IPS DF 4.7 (cell line): ENCODE results near the gene EIF4E3.

Experiments used
- DNase-seq: peaks from one replicate; pipeline ENCODE4 v3.0.0-alpha.2; 2013; ENCODE audit warnings: low spot score; ENCODE audit errors: extremely low read depth

Gene EIF4E3

DNA sequence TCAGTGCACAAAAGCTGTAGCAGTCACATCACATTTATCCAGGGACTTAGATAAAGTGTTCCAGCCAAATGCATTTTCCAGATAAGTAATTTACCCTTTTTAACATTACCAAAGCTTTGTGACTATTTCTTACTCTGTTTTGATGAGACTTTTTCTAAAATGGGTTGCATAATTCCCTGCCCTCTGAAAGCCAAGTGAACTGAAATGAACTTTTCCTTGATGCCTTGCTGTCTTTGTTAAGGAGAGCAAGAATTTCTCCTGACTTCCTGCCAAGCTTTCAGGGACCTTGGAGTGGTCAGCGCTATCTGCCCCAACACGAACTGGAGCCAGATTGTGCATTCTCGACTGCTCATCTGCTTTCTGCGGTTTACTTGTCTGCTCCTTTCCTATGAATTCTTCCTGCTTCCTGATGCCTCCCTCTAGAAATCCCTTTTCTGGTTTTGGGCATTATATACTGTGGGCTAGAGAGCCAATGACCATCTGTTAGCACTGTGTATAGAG lies 34.8 kb downstream of the EIF4E3 start:
- no peak for DNase-seq

DNA sequence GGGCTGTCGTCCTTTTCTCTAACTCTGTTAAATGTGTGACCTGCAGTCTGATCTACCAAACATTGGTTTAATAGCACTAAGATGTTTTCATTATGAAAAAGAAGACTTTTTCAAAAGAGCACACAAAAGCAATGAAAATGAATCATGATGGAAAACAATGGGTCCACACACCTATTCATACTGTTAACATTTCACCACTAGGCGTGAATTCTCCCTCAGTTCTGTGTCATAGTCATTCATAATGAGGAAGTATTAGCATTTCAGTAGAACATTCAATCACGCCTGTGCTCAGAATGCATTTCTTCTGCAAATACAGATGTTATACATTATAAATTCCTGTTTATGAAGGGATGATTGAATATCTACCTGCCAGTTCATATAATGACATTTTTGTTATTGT lies 35.9 kb downstream of the EIF4E3 start:
- no peak for DNase-seq

DNA sequence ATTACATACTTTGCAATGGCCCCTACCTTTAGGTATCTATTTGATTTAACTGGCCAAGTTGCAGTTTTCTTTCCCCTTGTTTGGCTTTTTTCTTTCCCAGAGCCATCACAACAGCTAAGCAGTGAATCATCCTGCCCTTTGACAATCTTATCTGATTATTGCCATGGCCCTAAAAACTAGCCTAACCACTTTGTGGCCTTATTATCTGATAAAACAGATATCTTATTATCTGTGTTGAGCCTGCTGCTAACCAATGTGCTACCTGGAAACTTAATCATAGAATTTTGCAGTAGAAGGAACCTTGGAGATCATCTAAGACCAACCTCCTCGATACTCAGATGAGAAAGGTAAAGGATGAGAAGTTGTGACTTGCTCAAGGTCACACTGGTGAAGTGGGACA lies 37.1 kb downstream of the EIF4E3 start:
- no peak for DNase-seq

DNA sequence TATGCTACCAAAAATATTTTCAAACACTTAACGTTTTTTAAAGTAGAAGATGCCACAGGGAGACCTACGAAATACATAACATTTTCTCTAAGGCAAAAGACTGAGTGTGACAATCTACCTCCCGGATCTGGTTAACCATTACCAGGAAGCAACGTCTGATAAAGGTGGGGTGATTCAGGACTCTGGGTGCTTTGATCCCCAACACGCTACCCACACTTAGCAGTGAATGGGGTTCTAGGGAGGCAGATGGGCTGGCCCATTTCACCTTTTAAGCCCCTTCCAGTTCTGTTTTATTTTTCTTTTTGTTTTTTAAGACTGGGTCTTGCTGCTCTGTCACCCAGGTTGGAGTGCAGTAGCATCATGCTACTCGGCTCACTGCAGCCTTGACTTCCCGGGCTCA lies 39.5 kb downstream of the EIF4E3 start:
- DNase-seq, result no peak

DNA sequence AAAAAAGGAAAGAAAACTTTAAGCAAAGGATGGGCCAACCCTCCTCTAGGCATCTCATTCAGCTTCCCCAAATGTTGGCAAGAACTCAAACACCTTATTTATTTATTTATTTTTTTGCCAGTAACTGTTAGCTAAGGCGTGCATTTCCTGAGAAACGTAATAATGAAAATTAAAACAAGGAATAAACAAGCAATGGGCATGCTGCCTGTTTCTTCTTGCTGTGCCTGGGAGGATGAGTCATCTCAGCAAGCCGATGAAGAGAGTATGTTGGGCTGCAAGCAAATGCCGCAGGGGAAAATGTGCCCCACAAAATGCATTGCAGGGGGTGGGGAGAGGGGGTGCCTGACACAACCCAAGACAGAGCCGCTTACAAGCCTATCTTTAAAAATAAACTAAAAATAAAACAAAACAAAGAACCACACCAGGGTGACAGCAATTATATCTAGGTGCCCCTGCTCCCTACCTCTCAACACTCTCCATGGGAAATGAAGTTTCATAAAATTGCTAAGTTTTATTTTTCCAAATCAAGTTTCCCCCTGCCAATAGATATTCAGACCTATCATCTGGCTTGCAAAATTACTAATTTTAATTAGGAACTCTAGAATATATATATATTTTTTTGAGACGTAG lies 40.3 kb downstream of the EIF4E3 start:
- DNase-seq, result no peak

DNA sequence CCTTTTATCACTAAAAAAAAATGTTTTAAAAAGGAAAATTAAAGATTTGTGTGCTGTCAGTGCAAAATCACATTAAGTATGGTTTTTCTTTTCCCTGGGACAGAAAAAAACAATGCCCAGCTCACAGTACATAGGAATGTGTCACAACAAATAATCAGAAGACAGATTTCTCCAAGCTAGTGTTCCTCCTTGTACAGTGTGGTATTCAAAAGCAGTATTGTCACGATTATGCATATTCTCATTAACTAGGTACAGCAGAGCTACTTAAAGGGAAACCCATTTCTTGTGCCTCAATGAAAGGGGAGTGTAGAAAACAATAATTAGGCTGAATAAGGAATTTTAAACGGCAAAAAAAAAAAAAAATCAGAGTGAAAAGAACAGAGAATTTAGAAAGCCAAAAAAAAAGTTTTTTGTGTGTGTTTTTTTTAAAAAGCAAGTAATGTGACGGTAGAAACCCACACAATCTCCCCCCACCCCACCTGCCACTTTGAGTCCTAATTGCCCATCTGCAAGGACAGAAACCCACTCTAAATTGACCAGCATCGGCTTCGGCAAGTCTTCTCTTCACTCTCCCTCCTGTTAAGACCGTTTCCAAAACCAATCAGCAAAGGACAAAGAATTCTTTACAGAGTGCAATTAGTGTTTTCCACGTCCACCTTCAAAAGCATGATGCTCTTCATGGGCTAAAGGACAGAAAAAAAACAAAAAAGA lies 41.0 kb downstream of the EIF4E3 start:
- no peak for DNase-seq

DNA sequence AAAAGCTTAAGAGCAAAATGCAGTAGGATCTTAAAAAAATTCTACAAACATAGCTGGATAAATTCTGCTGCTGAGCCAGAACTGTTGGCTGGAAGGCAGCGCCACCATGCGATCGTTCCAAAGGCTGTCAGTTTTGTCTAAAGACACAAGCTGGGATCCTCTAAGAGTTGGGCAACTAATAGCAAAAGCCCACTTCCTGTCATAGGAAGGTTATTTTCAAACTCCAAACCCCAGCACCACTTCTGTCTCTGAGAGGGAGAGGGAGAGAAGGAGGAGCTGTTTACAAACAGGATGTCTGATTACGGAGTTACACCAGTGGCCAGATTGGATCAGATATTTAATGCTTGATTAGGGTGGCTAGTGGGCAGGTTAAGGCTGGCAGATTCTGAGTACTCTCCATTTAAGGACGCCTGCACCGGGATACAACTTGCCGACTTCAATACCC lies 44.0 kb downstream of the EIF4E3 start:
- DNase-seq, result peak; percentile 53

DNA sequence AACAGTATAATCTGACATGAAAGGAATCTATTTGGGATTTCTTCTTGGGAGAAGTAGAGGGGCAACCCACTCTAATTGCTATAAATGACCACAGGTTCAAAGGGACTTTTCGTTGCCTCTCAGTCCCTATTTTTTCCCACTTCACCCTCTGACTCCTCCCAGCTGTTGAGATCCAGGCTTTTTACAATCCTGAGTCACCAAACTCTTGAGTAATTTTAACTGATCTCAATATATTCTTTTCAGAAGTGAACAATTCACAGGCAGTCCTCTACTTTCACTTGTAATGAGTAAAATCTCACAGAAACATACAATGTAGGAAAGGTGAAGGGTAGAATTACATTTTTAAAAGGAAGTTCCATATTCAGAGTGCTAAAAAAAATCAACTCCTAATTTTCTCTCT lies 44.6 kb downstream of the EIF4E3 start:
- DNase-seq, result no peak

DNA sequence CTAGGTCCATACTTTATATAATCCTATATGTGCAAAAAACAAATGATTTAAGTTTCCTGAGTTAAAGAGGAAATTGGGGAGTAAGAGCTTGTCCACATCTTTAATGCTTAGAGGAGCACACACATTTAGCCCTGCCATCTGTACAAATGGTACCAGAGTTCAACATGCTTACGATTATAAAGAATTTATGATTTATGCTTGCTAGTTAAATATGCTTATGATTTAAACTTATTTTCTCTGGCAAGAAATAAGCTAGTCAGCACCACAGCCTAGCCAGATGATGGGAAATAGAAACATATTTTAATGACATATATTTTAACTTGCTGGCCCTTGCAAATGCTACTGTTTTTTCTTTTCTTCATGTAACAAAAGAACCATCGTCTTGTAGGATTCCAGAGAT lies 48.3 kb downstream of the EIF4E3 start:
- no peak for DNase-seq

DNA sequence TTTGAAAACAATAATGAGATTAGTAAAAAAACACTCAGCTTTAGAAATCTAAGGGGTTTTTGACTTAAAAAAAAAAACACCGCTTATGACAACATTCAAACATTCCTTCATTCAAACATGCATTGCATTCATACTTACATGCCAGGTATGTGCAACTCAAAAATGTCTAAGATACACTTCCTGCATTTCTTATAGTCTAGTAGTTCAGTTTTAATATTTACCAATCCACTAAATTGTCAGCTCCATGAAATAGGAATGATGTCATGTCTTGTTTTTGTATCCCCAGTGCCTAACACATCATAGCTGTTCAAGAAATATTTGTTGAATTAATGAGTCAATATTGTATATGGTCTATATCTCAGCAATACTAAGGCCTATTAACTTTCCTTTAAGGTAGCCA lies 51.7 kb downstream of the EIF4E3 start:
- DNase-seq, result no peak

DNA sequence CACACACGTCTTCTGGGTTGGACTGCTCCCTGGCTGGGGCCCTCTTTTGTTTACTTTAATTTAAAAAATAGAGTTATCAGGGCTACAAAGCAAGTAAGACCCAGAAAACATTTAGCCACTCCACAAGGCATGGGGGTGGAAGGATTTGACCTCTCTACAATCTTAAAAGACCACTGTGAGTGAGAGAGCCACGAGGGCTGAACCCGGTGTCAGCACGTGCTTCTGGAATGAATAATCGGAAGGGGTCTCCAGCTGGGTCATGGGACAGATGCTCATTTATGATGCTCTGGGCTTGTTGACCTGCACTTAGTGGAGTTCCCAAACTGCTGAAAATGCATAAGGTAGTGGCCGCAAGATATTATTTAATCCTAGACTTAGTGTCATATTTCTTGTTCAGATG lies 52.4 kb downstream of the EIF4E3 start:
- DNase-seq, result no peak

DNA sequence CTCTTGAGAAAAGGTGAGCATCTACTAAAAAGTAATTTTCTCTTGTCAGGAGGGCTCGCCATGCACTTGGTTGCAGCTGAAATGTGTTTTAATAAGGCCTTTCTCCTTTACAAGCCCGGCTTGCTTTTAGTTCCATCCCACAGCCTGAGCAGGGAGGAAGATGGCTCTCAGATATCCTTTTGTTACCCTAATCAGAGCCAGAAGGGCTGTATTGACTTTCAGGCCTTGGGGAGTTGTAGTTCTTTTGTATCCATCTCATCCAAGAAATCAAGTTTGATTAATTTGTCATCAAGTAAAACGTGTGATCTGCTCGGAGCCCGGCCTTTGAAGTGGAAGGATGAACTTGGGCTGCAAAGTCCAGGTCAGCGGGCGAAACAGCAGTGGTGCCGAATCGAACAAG lies 52.9 kb downstream of the EIF4E3 start:
- DNase-seq, result no peak

DNA sequence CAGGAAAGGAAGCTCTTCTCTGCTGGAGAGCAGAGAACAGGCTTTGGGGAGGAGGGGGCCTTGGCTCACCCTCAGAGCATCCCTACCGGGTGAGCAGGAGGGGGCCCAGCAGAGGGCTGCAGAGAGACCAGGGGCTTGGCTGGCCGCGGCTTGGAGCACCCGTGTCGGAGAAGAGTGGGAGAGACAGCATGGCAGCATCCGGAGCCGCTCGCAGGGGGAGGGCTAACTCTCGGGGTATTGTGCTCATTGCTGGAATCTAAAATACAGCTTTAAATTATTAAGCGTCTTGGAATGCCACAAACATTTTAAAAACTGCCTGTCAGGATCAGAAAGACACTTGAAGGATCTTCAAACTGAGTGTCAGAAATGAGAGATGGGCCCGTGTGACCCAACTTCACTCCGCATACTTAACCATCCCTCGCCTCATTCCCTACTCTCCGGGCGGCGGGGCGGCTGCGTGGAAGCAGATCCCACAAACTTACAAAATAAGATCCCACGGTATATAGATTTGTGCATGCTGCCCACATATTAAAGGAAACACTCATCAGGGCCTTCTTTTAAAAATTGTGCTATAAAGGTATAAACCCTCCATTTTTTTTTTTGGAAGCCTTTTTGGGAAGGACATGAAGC lies 53.9 kb downstream of the EIF4E3 start:
- DNase-seq, result no peak

DNA sequence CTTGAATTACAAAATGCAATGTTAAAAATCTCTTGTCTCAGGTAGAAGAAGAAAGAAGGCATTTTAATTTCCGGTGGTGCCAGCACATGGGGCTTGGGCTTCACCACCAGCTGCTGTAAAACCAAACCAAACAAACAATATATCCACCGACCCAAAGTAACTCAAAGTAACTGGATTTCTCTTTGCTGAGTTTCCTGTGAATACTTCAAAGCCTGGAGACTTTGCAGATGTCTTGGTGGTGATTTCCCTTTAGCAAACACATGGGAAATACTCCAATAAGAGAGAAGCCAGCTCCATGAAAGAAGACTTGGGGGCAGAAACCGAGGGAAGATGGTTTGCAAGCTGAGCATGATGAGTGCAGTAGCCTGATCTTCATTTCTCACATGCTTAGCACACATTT lies 62.6 kb downstream of the EIF4E3 start:
- no peak for DNase-seq

DNA sequence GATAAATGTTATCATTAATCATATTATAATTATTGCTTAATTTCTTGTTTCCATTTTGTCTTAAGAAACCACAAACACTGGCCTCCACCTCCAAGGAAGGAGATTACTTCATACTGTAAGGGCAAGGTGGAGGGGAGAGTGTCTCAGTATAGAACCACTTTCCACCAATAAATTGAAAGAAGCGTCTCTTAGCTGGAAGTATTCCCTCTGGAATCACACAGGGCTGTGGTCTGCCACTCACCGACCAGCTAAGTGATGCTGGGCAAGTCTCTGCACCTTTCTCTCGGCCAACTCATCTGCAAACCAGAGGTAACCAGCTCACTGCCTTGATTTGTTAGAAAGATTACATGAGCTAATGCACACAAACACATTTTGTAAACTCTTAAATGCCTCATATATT lies 63.1 kb downstream of the EIF4E3 start:
- DNase-seq, result no peak

DNA sequence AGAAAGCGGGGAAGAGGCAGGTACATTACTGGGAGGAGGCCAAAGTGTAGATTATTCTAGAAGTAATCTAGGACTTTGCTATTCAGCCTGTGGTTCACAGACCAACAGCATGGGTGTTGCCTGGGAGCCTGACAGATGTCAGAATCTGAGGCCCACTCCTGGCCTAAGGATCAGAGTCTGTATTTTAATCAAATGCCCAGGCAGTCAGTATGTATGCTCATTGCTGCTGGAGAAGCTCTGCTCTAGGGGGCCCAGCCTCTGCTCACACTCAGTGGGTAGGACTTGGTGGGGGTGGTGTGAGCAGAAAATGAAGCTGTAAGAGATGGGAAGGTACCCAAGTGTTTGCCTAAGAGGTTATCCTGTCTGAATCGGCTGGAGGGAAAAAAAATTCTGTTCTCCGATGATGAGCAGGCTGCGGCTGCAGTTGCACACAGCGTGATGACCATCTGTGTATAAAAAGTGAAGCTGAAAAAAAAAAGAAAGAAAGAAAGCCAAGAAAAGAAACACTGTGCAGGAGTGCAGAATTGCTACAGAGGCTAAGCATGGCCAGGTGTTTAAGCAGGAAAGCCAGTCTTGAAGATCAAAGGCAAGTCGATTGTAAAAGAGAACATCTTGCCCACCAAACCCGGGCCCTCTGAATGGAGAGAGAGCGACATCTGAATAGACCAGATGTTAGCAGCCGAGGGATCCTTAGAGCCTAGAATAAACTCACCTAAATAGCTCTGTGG lies 65.2 kb downstream of the EIF4E3 start:
- no peak for DNase-seq

DNA sequence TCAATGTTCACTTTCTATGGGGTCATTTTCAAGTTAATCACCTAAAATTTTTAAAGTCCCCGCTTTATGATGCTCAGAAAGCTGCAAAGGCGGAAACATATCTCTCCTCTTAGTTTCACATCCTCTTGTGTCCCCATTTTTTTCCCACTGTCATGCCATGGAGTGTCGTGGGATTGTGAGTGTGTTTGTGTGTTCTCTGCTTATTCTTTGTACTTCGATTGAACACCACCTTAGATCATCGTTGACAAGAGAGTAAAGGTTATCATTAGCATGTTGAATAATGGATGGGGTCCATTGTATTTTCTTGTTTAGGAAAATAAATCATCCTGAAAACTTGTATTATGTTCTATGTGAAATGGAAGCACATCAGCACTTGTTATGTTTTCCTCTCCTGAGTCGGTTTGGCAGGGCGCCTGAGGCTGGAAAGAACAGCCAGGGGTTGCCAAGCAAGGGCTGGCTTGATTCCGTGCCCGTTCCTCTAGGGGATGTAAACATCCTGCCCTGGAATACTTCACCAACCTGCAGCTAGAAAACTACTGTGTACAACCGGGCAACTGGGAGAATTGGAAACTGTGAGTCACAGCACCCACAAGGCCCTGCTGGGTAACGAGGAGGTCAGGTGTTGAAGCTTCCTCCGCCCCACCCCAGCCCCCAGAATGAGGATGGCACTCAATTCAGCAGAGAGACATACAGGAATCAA lies 67.2 kb downstream of the EIF4E3 start:
- DNase-seq, result no peak

DNA sequence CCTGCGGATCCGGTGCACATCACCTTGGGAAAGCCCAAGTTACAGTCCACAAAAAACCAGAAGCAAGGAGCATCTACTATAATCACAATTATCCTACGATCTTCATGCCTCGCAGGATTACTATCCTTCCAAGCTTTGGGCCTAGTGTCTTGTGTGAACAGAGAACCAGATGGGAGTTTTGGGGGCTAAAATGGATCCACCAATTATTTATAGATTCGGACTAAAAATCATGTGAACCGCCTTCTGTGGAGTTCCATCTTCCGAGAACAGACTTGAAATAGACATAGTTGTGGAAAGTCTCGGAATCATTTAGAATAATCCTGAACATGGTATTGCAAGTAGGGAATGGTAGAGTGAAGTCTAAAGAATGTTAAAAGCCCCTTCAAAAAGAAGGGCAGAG lies 70.1 kb downstream of the EIF4E3 start:
- DNase-seq, result no peak

DNA sequence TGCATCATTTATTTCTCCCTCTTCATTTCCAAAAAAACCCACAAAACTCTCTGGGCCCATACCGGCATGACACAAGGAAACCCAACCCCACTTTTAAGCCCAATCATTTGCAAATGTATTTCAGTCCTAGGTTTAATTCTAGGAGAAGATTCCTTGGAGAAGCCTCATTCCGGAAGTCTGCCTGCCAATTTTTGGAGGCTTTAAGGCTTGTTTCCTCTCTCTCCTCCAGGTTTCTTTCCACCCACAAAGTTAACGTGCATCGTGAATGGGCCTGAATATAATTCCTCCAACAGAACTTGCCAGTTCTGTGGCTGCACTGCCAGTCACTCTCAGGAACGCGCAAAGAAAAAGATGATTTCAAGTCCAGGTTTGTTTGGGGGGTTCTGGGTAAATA lies 71.8 kb downstream of the EIF4E3 start:
- no peak for DNase-seq

DNA sequence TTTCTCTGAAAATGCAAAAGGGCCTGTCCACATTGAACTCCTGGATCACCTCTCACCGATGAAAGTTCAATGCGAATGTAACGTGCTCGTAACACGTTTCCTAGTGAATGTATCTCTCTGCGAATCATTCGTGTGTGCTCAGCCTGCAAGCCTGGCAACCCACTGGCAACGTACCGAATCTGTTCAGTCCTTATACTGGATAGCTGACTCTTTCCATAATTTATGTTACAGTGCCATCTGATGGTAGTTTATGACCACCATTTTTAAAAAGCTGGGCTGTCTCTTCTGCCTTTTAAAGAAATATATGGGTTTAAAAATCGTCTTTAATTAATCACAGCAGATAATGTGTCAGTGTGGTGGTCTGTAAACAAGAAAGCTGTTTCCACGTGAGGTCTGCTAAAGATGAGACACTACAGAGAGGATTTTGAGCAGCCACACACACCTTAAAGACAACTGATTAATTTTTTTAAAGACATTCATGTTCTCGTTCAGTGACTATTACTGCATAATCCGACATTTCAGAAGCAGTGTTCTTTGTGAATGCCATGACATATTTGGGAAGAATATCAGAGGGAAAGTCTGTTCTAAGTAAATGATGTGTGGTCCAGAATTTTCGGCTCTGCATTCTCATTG lies 72.3 kb downstream of the EIF4E3 start:
- peak; percentile 22 for DNase-seq

DNA sequence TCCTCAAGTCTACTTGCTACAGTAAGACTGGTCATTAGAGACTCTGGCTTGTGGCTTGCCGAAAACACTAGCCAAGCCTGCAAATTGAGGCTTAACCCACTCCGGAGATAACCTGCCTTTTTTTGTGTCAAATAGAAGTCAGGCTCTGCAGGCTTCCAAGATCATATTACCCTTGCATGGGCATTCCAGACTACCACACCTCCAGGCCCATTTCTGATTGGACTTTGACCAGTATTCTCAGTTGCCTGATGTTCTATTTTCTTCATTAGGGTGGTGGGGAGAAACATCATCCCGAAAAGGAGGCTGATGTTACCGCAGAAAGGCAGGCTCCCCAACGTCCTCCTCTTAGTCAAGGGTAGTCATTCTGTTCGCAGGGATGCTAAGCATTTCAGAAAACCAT lies 73.6 kb downstream of the EIF4E3 start:
- DNase-seq, result no peak
